HG03139 (cell line): ENCODE results near the gene TOMM7.

ENCODE experiments used
- ATAC-seq: cut with Tn5 transposase; IDR thresholded peaks from one replicate; pipeline ENCODE4 v1.9.1; 2021; ENCODE audit not compliant: unreplicated experiment

TOMM7 gene

DNA sequence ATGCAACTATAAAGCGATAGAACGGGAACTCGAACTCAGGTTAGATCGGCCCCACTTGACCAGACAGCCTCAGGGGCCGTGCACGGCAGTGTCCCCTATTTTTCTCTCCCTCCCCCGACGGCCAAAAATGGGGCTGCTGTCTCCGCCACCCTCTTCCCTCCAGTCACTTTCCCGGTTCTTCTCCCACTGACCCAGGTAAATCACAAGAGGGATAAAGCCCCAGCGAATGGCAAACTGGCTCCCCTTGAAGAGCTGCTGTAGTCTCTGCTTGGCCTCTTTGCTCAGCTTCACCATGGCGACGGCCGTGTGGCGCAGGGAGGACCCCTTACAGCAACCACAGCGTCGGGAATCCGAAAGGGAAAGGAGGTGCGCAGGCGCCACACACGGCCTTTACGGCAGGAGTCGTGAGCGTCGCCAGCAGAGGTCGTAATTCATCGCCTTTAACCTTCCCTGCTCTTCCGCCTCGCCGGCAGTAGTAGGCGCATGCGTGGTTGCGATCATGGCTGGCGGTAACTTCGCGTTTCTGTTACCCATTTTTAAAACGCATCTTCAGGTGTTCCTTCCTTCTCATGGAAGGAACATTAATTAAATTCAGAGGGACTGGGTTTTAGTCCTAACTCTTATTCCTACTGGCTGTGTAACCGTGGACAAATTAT, at the start of gene TOMM7:
TSS of gene TOMM7 (minus strand) at position 364 of the 656 bp plus-strand sequence. CDS start at position 294, 70 bp downstream.
- ATAC-seq, result peak; percentile 80

DNA sequence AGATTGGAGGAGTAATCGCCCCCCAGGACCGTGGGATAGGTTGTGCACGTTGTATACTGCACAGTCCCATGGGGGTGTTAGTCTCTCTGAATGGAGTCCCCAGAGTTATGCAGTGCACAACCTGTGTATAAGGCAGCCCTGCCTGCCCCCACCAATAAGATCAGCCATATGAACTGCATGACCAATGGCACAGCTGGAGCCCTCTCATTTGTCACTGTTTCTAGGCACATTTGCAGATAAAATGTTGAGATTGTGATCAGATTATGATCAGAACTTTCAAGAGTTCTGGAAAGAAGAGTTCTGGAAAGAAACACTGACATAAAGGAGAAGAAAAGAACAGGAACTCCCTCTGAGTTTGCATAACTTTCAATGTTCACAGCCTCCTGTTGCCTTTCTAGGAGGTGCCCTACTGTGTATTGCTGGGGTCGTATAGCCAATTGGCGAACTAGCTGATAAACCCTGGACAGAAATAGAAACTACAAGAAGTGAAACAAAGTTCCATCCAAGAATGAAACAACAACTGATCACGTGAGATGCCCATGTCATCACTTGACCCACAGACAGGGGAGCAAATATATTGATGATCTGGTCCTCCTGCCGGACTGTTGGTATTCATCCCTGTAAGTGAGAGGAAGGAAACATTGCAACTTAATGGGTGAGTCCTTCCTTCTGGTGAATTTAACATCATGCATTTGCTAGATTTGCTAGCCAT, 49.6 kb upstream of the TOMM7 start:
- ATAC-seq, result peak; percentile 95

- no peak for ATAC-seq
Measured at GRCh38 chr7:22871661-22872060, 49.0 kb upstream of the TOMM7 start.

GRCh38 chr7:22868509-22868908, 45.9 kb upstream of the TOMM7 start:
- ATAC-seq, result no peak

DNA sequence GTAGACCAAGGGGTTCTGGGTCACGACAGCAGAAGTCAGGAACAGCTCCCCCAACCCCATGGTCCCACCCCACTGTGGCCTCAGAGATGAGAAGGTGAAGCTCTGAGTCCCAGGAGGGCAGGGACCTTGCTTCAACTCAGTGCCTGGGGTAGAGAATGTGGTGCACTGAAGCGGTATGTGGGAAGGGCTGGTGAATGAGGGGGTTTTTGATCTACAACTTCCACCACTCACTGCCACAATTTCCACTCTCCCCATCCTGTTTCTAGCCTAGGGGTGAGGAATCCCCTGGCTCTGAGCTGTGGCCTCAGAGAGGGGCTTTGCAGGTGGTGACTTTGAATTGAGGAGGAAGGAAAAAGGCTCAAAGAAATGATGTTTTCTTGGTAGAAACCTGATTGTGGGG, 44.9 kb upstream of the TOMM7 start:
- no peak for ATAC-seq

GRCh38 chr7:22867003-22867402, 44.4 kb upstream of the TOMM7 start:
- ATAC-seq, result no peak

DNA sequence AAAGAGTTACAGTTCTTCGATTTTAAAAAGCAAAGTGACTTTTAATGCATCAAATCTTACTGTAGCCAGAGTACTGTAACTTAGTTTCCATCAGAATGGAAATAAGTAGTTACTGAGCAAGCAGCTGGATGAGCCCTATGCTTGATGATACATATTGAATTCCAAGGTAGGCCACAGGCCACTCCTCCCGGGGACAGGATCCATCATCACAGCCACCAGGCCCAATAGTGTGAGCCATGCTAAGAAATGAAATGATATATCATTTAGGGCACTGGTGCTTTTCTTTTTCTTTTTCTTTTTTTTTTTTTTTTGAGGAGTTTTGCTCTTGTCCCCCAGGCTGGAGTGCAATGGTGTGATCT, 42.9 kb upstream of the TOMM7 start:
- ATAC-seq, result no peak

- no peak for ATAC-seq
Measured at GRCh38 chr7:22864855-22865601, 42.4 kb upstream of the TOMM7 start.

DNA sequence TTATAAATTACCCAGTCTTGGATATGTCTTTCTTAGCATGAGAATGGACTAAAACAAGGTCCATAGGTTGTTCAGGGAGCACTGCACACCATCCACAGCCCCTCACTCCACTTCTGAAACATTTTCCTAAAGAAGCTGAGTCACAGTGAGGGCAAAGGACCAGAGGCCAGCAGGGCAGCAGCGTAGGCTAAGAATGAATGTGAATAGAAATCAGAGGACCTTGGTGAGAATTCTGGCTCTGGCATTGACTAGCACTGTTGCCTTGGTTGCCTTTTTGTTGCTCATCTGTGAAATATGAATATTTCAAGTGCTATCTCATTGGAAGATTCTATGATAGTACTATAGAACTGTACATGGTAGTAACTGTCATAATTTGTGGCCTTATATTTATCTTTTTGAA, 41.7 kb upstream of the TOMM7 start:
- ATAC-seq, result no peak

DNA sequence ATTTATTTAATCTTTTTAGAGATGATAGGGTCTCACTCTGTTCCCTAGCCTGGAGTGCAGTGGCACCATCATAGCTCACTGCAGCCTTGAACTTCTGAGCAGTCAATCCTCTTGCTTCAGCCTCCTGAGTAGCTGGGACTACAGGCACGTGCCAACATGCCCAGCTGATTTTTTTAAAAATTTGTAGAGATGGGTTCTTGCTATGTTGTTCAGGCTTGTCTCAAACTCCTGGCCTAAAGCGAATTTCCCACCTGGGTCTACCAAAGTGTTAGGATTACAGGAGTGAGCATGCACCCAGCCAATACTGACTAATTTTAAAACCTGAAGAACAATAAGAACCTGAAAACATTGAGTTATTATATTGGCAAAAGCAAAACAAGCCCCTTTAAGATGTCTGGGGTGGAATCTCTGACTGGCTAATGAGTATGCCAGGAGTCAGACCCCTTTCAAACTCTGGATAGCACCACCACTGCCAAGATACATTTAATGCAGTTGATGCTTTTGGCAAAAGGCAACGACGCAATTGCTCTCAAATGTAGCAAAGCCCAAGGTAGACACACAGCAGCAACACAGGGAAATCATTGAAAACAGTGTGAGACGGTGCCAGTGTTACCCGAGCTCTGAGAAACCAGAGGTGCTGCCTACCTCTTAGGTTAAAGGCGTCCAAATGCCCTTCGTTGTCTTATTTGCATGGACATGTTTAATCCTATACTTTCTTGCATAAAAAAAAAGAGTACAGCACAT, 40.7 kb upstream of the TOMM7 start:
- ATAC-seq, result no peak

DNA sequence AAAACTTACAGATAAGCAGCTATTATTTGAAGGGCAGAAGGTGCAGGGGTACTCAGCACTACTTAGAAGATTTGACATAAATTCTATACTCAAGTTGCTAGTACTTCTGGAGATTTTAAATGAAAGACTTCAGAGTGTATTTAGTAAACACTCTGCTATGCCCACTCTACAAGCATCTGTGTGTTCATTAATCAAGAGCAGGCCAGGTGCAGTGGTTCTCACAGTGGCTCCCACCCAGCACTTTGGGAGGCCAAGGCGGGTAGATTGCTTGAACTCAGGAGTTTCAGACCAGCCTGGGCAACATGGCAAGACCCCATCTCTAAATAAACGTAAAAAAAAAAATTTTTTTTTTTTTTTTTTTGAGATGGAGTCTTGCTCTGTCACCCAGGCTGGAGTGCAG, 38.9 kb upstream of the TOMM7 start:
- ATAC-seq, result no peak

DNA sequence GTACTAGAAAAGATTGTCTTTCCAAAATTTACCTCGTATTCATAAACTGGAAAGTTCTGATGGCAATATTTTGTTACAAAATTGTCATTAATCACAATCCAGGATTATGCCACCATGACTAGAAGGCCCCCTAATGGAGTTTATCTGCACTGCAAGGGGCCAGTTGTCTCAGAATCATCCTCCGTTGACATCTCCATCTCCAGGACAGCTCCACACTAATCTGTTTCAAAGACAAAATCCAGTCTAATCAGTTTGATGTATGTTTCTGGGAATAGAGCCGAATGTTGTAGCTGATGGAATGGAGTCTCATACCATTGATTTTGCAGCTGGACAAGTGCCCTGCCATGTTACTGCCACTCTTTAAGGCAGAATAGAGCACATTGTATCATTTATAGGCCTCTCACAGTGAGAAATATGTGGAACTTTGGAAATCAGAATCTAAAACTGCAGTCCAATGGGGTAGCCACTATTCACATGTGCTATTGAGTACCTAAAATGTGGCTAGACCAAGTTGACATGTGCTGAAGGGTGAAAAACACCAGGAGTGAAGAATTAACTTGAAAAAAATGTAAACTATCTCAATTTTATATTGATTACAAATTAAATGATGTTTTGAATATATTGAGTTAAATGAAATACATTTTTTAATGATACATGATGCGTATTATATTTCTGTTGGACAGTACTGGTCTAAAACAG, 38.3 kb upstream of the TOMM7 start:
- ATAC-seq, result no peak

DNA sequence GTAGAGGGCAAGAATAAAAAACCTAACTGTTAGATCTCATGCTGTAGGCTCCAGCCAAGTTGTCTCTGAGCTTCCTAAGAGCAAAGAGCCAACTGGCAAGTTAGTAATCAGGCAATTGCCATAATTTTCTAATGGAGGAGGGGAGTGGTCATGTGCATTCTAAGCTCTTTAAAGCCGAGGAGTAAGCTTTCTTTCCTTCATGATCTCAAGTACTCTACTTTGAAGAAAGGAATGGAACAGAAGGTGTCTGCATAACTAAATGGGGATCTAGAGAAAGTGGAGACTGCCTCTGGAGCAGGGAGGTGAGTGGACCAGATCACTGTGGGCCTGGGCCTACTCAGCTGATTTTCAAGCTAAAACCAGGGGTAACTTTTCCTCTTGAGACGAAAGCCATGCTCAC, 37.7 kb upstream of the TOMM7 start:
- ATAC-seq, result no peak

DNA sequence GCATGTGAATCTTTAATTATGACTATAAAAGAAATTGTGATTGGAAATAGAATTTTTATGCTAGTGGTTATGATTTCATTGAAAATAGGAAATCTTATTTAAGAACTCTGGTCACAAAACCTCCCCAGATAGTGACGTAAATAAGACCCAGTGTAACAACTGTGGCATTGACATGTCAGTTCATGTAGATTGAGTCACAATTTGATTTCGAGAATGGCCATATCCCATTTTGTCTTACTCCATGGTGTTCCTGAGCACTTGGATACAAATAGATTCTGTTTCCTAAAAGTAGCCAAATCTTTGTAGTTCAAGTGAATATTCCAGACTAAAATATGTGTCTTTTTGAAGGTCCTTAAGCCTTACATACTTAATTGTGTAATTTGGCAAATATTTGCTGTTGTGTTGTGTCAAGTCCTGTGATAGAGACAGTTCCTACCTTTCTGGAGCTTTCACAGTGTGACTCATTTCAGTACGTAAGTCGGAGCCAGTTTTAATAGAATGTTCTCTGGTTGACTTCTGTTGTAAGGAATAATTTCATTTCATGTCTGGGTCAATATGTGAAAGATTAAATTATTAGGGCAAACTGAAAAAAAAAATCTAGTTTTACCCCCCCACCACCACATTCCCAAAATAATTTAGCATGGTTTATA, 37.1 kb upstream of the TOMM7 start:
- no peak for ATAC-seq

- no peak for ATAC-seq
Measured at GRCh38 chr7:22858640-22859561, 36.3 kb upstream of the TOMM7 start.

DNA sequence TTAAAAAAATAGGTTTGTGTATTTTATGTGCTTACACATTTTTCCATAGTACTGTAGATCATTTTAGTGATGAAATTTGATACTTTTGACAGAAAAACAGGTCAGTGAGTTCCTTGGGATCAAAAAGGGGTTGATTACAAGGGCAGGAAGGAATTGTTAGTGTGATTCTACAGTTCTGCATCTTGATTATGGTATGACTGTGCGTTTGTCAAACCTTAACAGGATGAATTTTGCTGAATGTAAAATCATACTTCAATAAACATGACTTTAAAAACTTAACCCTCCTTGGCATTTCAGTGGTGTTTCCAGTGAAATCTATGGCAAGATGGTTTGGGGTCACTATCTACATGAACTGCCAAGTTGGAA, 35.6 kb upstream of the TOMM7 start:
- ATAC-seq, result no peak

GRCh38 chr7:22856416-22856815, 33.8 kb upstream of the TOMM7 start:
- no peak for ATAC-seq

GRCh38 chr7:22855049-22855392, 32.4 kb upstream of the TOMM7 start:
- no peak for ATAC-seq
